Mucosa of rectum (tissue), 2 donors: ENCODE results near the gene NFS1.

ENCODE experiments used
- H3K27ac ChIP-seq, 2 donors: one replicate each; pipeline ENCODE4 v1.7.0; 2013; ENCODE audit warnings: inconsistent platforms in 2 of 2, low read depth in 2 of 2, low read length in 2 of 2
- H3K27me3 ChIP-seq, 2 donors: one replicate each; pipeline ENCODE4 v1.7.0; 2013; ENCODE audit warnings: low read length in 2 of 2; ENCODE audit not compliant: control insufficient read depth in 2 of 2, insufficient read depth in 2 of 2
- H3K36me3 ChIP-seq, 2 donors: one replicate each; pipeline ENCODE4 v1.7.0; 2013; ENCODE audit warnings: low read length in 2 of 2; ENCODE audit not compliant: control insufficient read depth in 2 of 2, insufficient read depth in 2 of 2
- H3K4me1 ChIP-seq, 2 donors: one replicate each; pipeline ENCODE4 v1.7.0; 2013; ENCODE audit warnings: low read length in 2 of 2, mild to moderate bottlenecking in 1 of 2; ENCODE audit not compliant: control insufficient read depth in 2 of 2, insufficient read depth in 2 of 2
- H3K4me3 ChIP-seq, 2 donors: one replicate each; pipeline ENCODE4 v1.7.0; 2013; ENCODE audit warnings: low read length in 2 of 2
- H3K9ac ChIP-seq, 2 donors: one replicate each; pipeline ENCODE4 v1.7.0; 2013; ENCODE audit warnings: low read length in 2 of 2, low read depth in 1 of 2, mild to moderate bottlenecking in 1 of 2
- H3K9me3 ChIP-seq, 2 donors: one replicate each; pipeline ENCODE4 v1.7.0; 2013; ENCODE audit warnings: low read length in 2 of 2; ENCODE audit not compliant: control insufficient read depth in 2 of 2
- donor health status: healthy.
- donor health status: Normal muscosa, but diverticular disease.

Gene NFS1

GRCh38 chr20:35669681-35670080 lies 29.5 kb downstream of the NFS1 start:
- Histone ChIP-seq H3K27me3 (no peaks in the 10 kb centered on the region), H3K36me3 (peaks cover 35 to 41% of the 10 kb centered on the region in 2 donors), H3K9ac (no peak overlapping the region), H3K9me3 (no peaks in the 10 kb centered on the region), H3K4me1 (peaks cover 0 to 3% of the 10 kb centered on the region in 2 donors), H3K4me3 (no peak overlapping the region), H3K27ac (no peak overlapping the region)

GRCh38 chr20:35669221-35669620 lies 29.9 kb downstream of the NFS1 start:
- no peaks in the 10 kb centered on the region for H3K9me3 ChIP-seq
- no peak overlapping the region for H3K4me3 ChIP-seq
- peaks cover 30 to 37% of the 10 kb centered on the region in 2 donors for H3K36me3 ChIP-seq
- peaks cover 0 to 3% of the 10 kb centered on the region in 2 donors for H3K4me1 ChIP-seq
- H3K27me3 ChIP-seq = no peaks in the 10 kb centered on the region
- no peak overlapping the region for H3K27ac ChIP-seq
- no peak overlapping the region for H3K9ac ChIP-seq

- Histone ChIP-seq H3K4me1 (peaks cover 17 to 22% of the 10 kb centered on the region in 2 donors), H3K36me3 (peaks cover 14 to 22% of the 10 kb centered on the region in 2 donors), H3K27ac (no peak overlapping the region), H3K27me3 (no peaks in the 10 kb centered on the region), H3K9me3 (no peaks in the 10 kb centered on the region), H3K4me3 (no peak overlapping the region), H3K9ac (no peak overlapping the region)
Measured at GRCh38 chr20:35665949-35666288, 33.2 kb downstream of the NFS1 start.

GRCh38 chr20:35664466-35665206 lies 34.5 kb downstream of the NFS1 start, which contains the start of the genes CPNE1 and RBM12:
Gene CPNE1, minus strand, starts transcription at chr20:35664900. Its CDS starts 31,977 bp downstream, at chr20:35632923.
Gene RBM12, minus strand, starts transcription at chr20:35664900. Its CDS starts 9,578 bp downstream, at chr20:35655322.
- peaks cover 17 to 26% of the 10 kb centered on the region in 2 donors for H3K4me1 ChIP-seq
- H3K4me3 ChIP-seq = peak within 1 kb of the TSS; percentile 86 to 98
- no peaks in the 10 kb centered on the region for H3K9me3 ChIP-seq
- H3K36me3 ChIP-seq = peaks cover 5 to 11% of the 10 kb centered on the region in 2 donors
- H3K27me3 ChIP-seq = no peaks in the 10 kb centered on the region
- peak within 1 kb of the TSS; percentile 95 to 98 for H3K27ac ChIP-seq
- H3K9ac ChIP-seq = peak within 1 kb of the TSS; percentile 89 to 99

GRCh38 chr20:35663516-35664465 lies 35.4 kb downstream of the NFS1 start:
- peak overlapping the region; percentile 86 to 98 for H3K4me3 ChIP-seq
- H3K27me3 ChIP-seq = no peaks in the 10 kb centered on the region
- peaks cover 0 to 2% of the 10 kb centered on the region in 2 donors for H3K36me3 ChIP-seq
- no peaks in the 10 kb centered on the region for H3K9me3 ChIP-seq
- H3K4me1 ChIP-seq = peaks cover 17 to 26% of the 10 kb centered on the region in 2 donors
- H3K27ac ChIP-seq = peak overlapping the region; percentile 95 to 98
- peak overlapping the region; percentile 89 to 99 for H3K9ac ChIP-seq

- H3K9ac ChIP-seq = peak overlapping the region in 1 of 2 donors; percentile 35
- H3K4me3 ChIP-seq = peak overlapping the region in 1 of 2 donors; percentile 98
- H3K9me3 ChIP-seq = no peaks in the 10 kb centered on the region
- no peak overlapping the region for H3K27ac ChIP-seq
- H3K27me3 ChIP-seq = no peaks in the 10 kb centered on the region
- H3K36me3 ChIP-seq = no peaks in the 10 kb centered on the region
- H3K4me1 ChIP-seq = peaks cover 17 to 26% of the 10 kb centered on the region in 2 donors
Measured at GRCh38 chr20:35662551-35662950, 36.6 kb downstream of the NFS1 start.

- H3K4me1 ChIP-seq = peaks cover 17 to 26% of the 10 kb centered on the region in 2 donors
- H3K36me3 ChIP-seq = no peaks in the 10 kb centered on the region
- no peak overlapping the region for H3K9ac ChIP-seq
- H3K4me3 ChIP-seq = no peak overlapping the region
- H3K27ac ChIP-seq = no peak overlapping the region
- no peaks in the 10 kb centered on the region for H3K27me3 ChIP-seq
- H3K9me3 ChIP-seq = no peaks in the 10 kb centered on the region
Measured at GRCh38 chr20:35661908-35662307, 37.2 kb downstream of the NFS1 start.

- no peak overlapping the region for H3K27ac ChIP-seq
- no peaks in the 10 kb centered on the region for H3K27me3 ChIP-seq
- no peak overlapping the region for H3K9ac ChIP-seq
- no peak overlapping the region for H3K4me3 ChIP-seq
- H3K4me1 ChIP-seq = peaks cover 19 to 26% of the 10 kb centered on the region in 2 donors
- H3K9me3 ChIP-seq = no peaks in the 10 kb centered on the region
- no peaks in the 10 kb centered on the region for H3K36me3 ChIP-seq
Measured at GRCh38 chr20:35661053-35661452, 38.1 kb downstream of the NFS1 start.

GRCh38 chr20:35660122-35660937 lies 38.8 kb downstream of the NFS1 start:
- H3K27me3 ChIP-seq = no peaks in the 10 kb centered on the region
- no peak overlapping the region for H3K4me3 ChIP-seq
- H3K4me1 ChIP-seq = peaks cover 19 to 26% of the 10 kb centered on the region in 2 donors
- H3K27ac ChIP-seq = no peak overlapping the region
- H3K9me3 ChIP-seq = no peaks in the 10 kb centered on the region
- H3K9ac ChIP-seq = no peak overlapping the region
- peaks cover under 1% of the 10 kb centered on the region in 2 donors for H3K36me3 ChIP-seq
